Measurements from ENCODE around the gene FNIP2.
"Not testable (repeated sequence)": the region's sequence is repeated elsewhere in the genome, so short reads cannot be mapped to it uniquely, and the experiment has no call there.

- not testable (repeated sequence) for TF ChIP-seq CTCF (conservative IDR thresholded peaks at IDR 0.05; ENCODE audit: low read depth, low read length); EZH2 (IDR thresholded peaks at IDR 0.05; ENCODE audit: borderline replicate concordance, low read depth, low read length, poor library complexity, severe bottlenecking)
Measured at GRCh38 chr4:158809208-158809607, 40.4 kb downstream of the FNIP2 start.

Data from A673 (cell line).